HL-60 (cell line): ENCODE results near the gene ARHGAP30.

Experiments used
- CTCF ChIP-seq: IDR thresholded peaks from one replicate; pipeline ENCODE4 v1.5.1; 2011; ENCODE audit warnings: low read length, control low read depth, inconsistent platforms; ENCODE audit not compliant: insufficient read depth
- GABPA ChIP-seq: IDR thresholded peaks from 2 replicates; pipeline ENCODE4 v1.6.1; 2012; ENCODE audit warnings: low read depth
- POLR2AphosphoS5 ChIP-seq: IDR thresholded peaks from 2 replicates; pipeline ENCODE4 v1.6.1; 2012; ENCODE audit warnings: low read depth
- REST ChIP-seq: IDR thresholded peaks from 2 replicates; pipeline ENCODE4 v1.6.1; 2012; ENCODE audit warnings: low read depth; ENCODE audit not compliant: insufficient replicate concordance
- SPI1 ChIP-seq: IDR thresholded peaks from 2 replicates; pipeline ENCODE4 v1.6.1; 2012; ENCODE audit warnings: low read depth, mild to moderate bottlenecking, borderline replicate concordance

GRCh38 chr1:161044908-161045735 is 24.6 kb downstream of the ARHGAP30 start:
- TF ChIP-seq CTCF (no peak), REST (no peak), POLR2AphosphoS5 (peak; percentile 48; the same call in 1 of the 2 replicates), GABPA (peak; percentile 9; the same call in 1 of the 2 replicates), SPI1 (peak; percentile 93)
